CD14-positive monocyte (primary cell): ENCODE measurements around the gene ENO2. TPM values are rescaled to one million over a fixed set of nuclear protein-coding genes. Genes with fewer than 3 reads are reported as not detected.
A peak's percentile ranks its signal among the peaks of the same experiment; 100 is the strongest.

Source experiments
- DNase-seq, 3 donors: peaks; one replicate each; pipeline ENCODE4 v3.0.0-alpha.2; 2011 to 2022
- H2AFZ ChIP-seq: 2 replicates; pipeline ENCODE4 v1.6.0; 2012; ENCODE audit warnings: mild to moderate bottlenecking, low read depth, low read length, inconsistent platforms; ENCODE audit not compliant: insufficient read depth, poor library complexity, severe bottlenecking
- H3K27ac ChIP-seq, 2 donors: 1 replicate in 1 of 2; 2 replicates in 1 of 2; pipeline ENCODE4 v1.5.1; 2012 to 2013; ENCODE audit warnings: low read length in 2 of 2, control low read depth in 1 of 2, inconsistent platforms in 1 of 2, low read depth in 1 of 2, mild to moderate bottlenecking in 1 of 2
- H3K27me3 ChIP-seq, 2 donors: one replicate each; pipeline versions ENCODE4 v1.6.0 to v1.6.1; 2011 to 2013; ENCODE audit warnings: low read length in 2 of 2; ENCODE audit not compliant: control insufficient read depth in 2 of 2, insufficient read depth in 2 of 2
- H3K36me3 ChIP-seq, 2 donors: replicated peaks in 1 of 2; 1 replicate in 1 of 2; 2 replicates in 1 of 2; pipeline versions ENCODE4 v1.5.1 to v1.6.1; 2012 to 2013; ENCODE audit warnings: low read length in 2 of 2, control low read depth in 1 of 2, inconsistent platforms in 1 of 2, mild to moderate bottlenecking in 1 of 2; ENCODE audit not compliant: insufficient read depth in 2 of 2, control insufficient read depth in 1 of 2
- H3K4me1 ChIP-seq, 2 donors: 1 replicate in 1 of 2; 2 replicates in 1 of 2; pipeline versions ENCODE4 v1.5.1 to v1.6.1; 2012 to 2013; ENCODE audit warnings: low read length in 2 of 2, control low read depth in 1 of 2, inconsistent platforms in 1 of 2, mild to moderate bottlenecking in 1 of 2, moderate library complexity in 1 of 2; ENCODE audit not compliant: insufficient read depth in 2 of 2, control insufficient read depth in 1 of 2
- H3K4me2 ChIP-seq: replicated peaks from 2 replicates; pipeline ENCODE3; 2012; ENCODE audit warnings: low read length, moderate library complexity, mild to moderate bottlenecking; ENCODE audit not compliant: poor library complexity, severe bottlenecking; ENCODE audit errors: extremely low read depth
- H3K4me3 ChIP-seq, 3 experiments: fragments of 200-600 bp in 1 of 3; sonication (generic) in 1 of 3; replicated peaks in 1 of 3; 1 replicate in 2 of 3; 2 replicates in 1 of 3; pipeline ENCODE4 v1.5.1; 2011 to 2013; ENCODE audit warnings: low read length in 3 of 3, mild to moderate bottlenecking in 3 of 3, control low read depth in 2 of 3, low read depth in 2 of 3, inconsistent platforms in 1 of 3, moderate library complexity in 1 of 3
- H3K79me2 ChIP-seq: 2 replicates; pipeline ENCODE4 v1.6.0; 2012; ENCODE audit warnings: mild to moderate bottlenecking, control low read depth, inconsistent platforms, low read length, moderate library complexity; ENCODE audit not compliant: insufficient read depth
- H3K9ac ChIP-seq: 2 replicates; pipeline ENCODE4 v1.6.0; 2017; ENCODE audit warnings: low read length, mild to moderate bottlenecking; ENCODE audit not compliant: insufficient read depth, poor library complexity, severe bottlenecking
- H3K9me3 ChIP-seq, 2 donors: replicated peaks in 1 of 2; 1 replicate in 1 of 2; 2 replicates in 1 of 2; pipeline versions ENCODE4 v1.5.1 to v1.6.1; 2012 to 2013; ENCODE audit warnings: low read length in 2 of 2, control low read depth in 1 of 2; ENCODE audit not compliant: control insufficient read depth in 1 of 2, insufficient read depth in 1 of 2
- H4K20me1 ChIP-seq: 2 replicates; pipeline ENCODE4 v1.6.0; 2012; ENCODE audit warnings: mild to moderate bottlenecking, low read length, control low read depth, moderate library complexity; ENCODE audit not compliant: insufficient read depth
- H3K27ac Mint-ChIP-seq, 7 donors: one replicate each; pipeline ENCODE4 v1.8.0; 2020; ENCODE audit warnings: mild to moderate bottlenecking in 7 of 7, mixed read lengths in 7 of 7, moderate library complexity in 6 of 7, inconsistent platforms in 2 of 7
- H3K27me3 Mint-ChIP-seq, 3 donors: one replicate each; pipeline ENCODE4 v1.8.0; 2021 to 2022; ENCODE audit warnings: low read depth in 3 of 3, mild to moderate bottlenecking in 3 of 3, mixed read lengths in 3 of 3, moderate library complexity in 3 of 3, inconsistent platforms in 1 of 3
- H3K36me3 Mint-ChIP-seq, 2 donors: one replicate each; pipeline ENCODE4 v1.8.0; 2020; ENCODE audit warnings: mixed read lengths in 2 of 2, inconsistent platforms in 1 of 2, mild to moderate bottlenecking in 1 of 2
- H3K4me1 Mint-ChIP-seq: one replicate; pipeline ENCODE4 v1.8.0; 2020; ENCODE audit warnings: mild to moderate bottlenecking, mixed read lengths
- H3K4me3 Mint-ChIP-seq, 2 donors: one replicate each; pipeline ENCODE4 v1.8.0; 2020; ENCODE audit warnings: mild to moderate bottlenecking in 2 of 2, mixed read lengths in 2 of 2, moderate library complexity in 1 of 2
- H3K9me3 Mint-ChIP-seq, 7 donors: one replicate each; pipeline ENCODE4 v1.8.0; 2020 to 2022; ENCODE audit warnings: mixed read lengths in 7 of 7, mild to moderate bottlenecking in 6 of 7, moderate library complexity in 6 of 7, inconsistent platforms in 2 of 7
- CTCF ChIP-seq: fragments of 200-600 bp; IDR thresholded peaks from one replicate; pipeline ENCODE4 v1.8.0; 2022; ENCODE audit warnings: antibody characterized with exemption, mild to moderate bottlenecking
- WGBS: methylation state at CpG from one replicate; pipeline ENCODE4 v1.1.5; 2013; ENCODE audit warnings: missing lambda C conversion rate; ENCODE audit not compliant: insufficient coverage; 5-methylcytosine and 5-hydroxymethylcytosine counted together
- intact Hi-C, 2 donors: fragments of 100-400 bp; cut with micrococcal nuclease; formaldehyde crosslinking; loops; one replicate each; pipeline versions ENCODE4 v1.15.0 to v1.15.1; 2023
- polyA plus RNA-seq, 3 donors: library from polyadenylated mRNA; depleted of rRNA in 1 of 3; unstranded in 2 of 3; stranded (reverse) in 1 of 3; fragments of 300-500 nt in 2 of 3; fragments of >200 nt in 1 of 3; fragmentation: Illumina TruSeq in 2 of 3; gene quantifications; 1 replicate in 2 of 3; 2 replicates in 1 of 3; pipeline ENCODE4 v1.2.3, GENCODE V29; 2012 to 2021

Gene ENO2
- polyA plus RNA-seq, 3 donors = 0.09 to 0.43 (median 0.19) TPM

GRCh38 chr12:6883252-6883651 lies 31.1 kb upstream of the ENO2 start:
- WGBS = 98% methylated on average over 4 of the region's 5 CpGs
- H3K36me3 Mint-ChIP-seq = peaks cover 28 to 31% of the 10 kb centered on the region in 2 donors
- no peak overlapping the region for H3K4me2 ChIP-seq
- no peaks in the 10 kb centered on the region for H3K9me3 ChIP-seq
- peaks cover 13 to 33% of the 10 kb centered on the region in 2 donors for H3K36me3 ChIP-seq
- H3K4me3 ChIP-seq = no peak overlapping the region
- peaks cover 0 to 1% (median 0%) of the 10 kb centered on the region in 3 donors for H3K27me3 Mint-ChIP-seq
- no peak overlapping the region for H3K4me3 Mint-ChIP-seq
- H4K20me1 ChIP-seq = no peaks in the 10 kb centered on the region
- DNase-seq = no peak
- H3K9me3 Mint-ChIP-seq = no peaks in the 10 kb centered on the region
- no peak overlapping the region for H3K27ac Mint-ChIP-seq
- no peaks in the 10 kb centered on the region for H3K27me3 ChIP-seq
- no peak overlapping the region for H2AFZ ChIP-seq
- TF ChIP-seq CTCF = no peak
- H3K4me1 Mint-ChIP-seq = peaks cover 24% of the 10 kb centered on the region
- H3K9ac ChIP-seq = no peak overlapping the region
- intact Hi-C loops = no loop called here
- peaks cover 2% of the 10 kb centered on the region for H3K79me2 ChIP-seq
- H3K4me1 ChIP-seq = peaks cover 27 to 31% of the 10 kb centered on the region in 2 donors
- no peak overlapping the region for H3K27ac ChIP-seq

- Histone ChIP-seq H3K9ac (no peak overlapping the region), H3K36me3 (peaks cover 13 to 33% of the 10 kb centered on the region in 2 donors), H3K4me3 (no peak overlapping the region), H3K79me2 (peaks cover 4% of the 10 kb centered on the region), H2AFZ (no peak overlapping the region), H4K20me1 (no peaks in the 10 kb centered on the region), H3K4me2 (no peak overlapping the region), H3K27me3 (no peaks in the 10 kb centered on the region), H3K27ac (no peak overlapping the region), H3K4me1 (peaks cover 28 to 33% of the 10 kb centered on the region in 2 donors), H3K9me3 (no peaks in the 10 kb centered on the region)
- Mint-ChIP-seq H3K4me3 (no peak overlapping the region), H3K27ac (peak overlapping the region in 2 of 7 donors; percentile 54 to 70), H3K27me3 (peaks cover 0 to 1% (median 0%) of the 10 kb centered on the region in 3 donors), H3K4me1 (peaks cover 28% of the 10 kb centered on the region), H3K9me3 (no peaks in the 10 kb centered on the region), H3K36me3 (peaks cover 28 to 31% of the 10 kb centered on the region in 2 donors)
- intact Hi-C loops = no loop called here
- TF ChIP-seq CTCF = no peak
- over 99% methylated on average over 11 of the region's 11 CpGs for WGBS
- no peak for DNase-seq
Observed at GRCh38 chr12:6883683-6884082, 30.7 kb upstream of the ENO2 start.
